HG02840 (cell line): ENCODE data around the gene MEIS2.

ENCODE experiments used
- ATAC-seq: cut with Tn5 transposase; IDR thresholded peaks from one replicate; pipeline ENCODE4 v1.9.1; 2021; ENCODE audit warnings: mild to moderate bottlenecking, moderate library complexity, moderate number of reproducible peaks; ENCODE audit not compliant: unreplicated experiment, low FRiP score

Gene MEIS2

DNA sequence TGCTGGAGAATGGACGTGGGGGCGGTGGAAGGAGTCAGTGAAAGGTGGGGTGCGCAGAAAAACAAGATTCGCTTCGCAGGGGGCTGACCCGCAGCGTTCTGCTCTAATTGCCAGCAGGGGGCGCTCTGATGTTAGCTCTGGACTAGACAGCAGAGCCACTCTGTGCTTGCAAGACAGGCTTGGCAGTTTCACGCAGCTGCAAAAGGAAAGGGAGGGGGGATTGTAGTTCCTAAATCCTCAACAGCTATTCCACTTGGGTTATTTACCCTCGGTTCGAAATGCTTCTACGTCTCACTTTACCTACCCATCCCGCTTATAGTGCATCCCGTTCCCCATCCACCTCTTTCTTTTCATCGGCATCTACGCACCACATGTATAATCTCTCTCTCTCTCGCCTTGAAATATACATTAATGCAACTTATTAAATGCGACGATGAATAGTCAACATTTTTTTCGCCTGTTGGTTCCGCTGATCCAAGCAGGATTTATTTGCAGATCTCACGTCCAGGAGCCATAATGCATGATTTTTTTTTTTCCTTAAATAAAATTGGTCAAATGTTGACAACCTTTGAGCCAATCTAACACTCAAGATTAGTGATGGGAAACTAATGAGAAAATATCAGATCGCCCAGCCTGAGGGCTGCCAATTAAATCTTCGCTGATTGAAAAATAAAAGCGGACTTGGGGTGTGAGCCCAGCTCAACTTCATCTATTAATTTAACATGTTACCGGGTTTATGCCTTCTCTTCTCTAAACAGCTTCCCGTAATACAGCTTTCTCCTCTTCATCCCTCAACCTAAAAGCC, 216.4 kb downstream of the MEIS2 start:
- ATAC-seq = no peak

DNA sequence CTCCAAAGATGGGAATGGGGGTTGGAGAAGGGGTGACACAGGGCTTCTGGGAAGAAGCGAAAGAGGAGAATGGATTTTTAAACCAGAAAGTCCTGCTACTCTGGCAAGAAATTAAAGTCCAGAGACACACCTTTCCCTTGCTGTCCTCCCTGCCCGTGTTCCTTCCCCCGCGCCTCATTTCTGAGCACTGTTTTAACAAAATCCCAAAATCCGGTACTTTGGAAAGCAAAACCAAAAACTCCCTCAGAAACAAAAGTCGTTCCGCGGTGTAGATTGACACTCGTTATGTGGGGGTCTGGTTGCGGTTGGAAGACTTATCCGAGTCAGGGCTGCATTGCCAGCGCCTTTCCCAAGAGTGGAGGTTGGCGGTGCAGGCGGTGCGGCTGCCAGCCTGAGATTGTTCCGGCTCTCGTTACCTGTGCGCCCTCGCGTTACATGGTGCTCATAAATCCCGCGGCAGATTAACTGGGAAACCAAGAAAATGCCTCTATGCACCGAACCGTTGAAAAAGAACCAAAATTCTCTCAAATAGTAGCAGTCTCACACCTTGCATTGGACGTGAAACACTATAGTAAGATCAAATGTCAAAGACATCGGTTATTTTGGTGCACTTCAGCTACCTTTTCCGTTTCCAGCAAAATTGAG, 217.7 kb downstream of the MEIS2 start:
- ATAC-seq = no peak

DNA sequence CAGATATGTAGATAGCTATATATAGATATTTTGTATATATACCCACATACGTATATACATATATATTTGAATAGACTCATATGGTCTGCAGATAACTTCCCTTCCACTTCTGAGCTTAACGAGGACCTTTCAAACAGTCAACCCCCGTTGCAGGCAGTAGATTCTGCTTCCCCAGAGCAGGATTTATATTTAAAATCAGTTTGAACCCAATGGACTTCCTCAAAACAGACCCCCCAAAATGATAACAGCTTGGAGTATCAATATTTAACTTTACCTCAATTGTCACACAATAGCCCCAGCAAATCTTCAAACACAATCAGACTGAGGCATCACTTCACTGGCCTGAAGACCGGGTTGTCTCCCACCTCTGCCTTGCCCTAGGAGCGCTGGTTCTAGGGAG, 218.3 kb downstream of the MEIS2 start:
- no peak for ATAC-seq

DNA sequence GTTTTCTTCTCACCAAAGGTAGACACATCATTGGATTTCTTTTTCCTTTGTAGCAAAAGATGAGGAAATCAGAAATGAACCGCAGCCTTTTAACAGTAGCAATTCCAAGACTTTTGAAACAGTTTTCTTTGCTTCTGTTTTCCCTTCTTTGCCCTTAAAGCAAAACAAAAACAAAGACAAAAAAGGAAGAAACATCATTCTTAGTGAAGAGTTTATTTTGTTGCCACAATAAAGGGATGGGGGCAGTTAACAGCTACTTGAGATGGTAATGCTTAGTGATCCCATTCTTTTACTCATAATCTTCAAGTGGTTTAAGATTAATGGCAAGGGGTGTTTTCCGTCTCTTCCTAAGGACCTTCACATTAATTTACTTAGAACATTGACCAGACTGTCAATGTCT, 218.8 kb downstream of the MEIS2 start:
- no peak for ATAC-seq

DNA sequence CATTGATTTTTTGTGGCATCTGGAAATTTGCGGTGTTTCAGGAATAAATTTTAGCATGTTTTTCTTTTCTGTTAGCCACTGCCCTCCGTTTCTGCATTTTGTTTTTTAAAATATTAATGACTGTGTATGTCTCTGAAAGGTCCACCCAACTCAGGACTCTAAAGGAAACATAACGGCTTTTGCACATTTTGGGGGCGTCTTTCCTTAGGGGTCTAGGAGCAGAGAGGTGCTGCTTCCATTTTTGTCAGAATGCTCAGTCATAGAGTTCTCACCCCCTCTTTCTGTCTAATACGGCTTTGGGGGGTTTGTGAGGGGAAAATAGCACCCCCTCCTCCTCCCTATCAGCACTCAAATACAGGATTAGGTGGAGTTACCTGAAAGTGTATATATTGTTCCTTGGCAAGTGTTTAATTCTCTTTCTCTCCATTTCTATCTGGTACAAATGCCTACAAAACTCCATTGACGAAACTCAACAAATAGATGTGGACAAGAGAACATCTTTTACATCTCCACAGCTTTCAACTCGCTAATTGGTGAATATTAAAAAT, 219.4 kb downstream of the MEIS2 start:
- no peak for ATAC-seq

DNA sequence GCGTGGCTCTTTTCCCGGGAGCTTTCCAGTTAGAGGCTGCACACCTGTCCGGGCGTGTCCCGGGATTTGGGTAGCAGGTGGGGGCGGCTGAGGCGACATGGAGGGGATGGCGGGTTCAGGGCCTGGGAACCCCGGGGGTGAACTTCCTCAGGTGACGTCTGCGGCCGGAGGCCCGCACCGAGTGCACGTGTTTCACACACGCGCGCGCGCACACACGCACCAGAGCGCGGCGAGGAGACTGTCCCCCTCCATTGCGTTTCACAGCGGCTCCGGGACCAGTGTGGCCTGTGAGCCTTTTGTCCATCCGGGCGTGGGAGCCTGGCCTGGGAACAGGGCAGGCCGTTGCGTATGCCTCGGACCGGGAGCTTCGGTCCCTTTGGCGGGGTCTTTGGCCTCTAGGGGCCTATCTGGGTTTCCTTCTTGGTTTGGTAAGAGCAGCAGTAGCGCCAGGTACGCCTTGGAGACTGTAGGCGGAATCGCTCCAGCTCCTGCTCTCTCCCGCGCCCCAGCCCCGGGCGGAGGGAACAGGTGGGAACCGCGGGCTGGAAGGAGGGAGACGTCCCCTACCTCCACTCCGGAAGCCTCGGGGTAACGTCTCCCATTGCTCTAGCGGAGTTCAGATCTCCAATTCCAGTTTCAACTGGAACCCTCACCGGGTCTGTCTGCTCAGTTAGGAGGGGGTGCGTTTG, 220.0 kb downstream of the MEIS2 start:
- no peak for ATAC-seq

DNA sequence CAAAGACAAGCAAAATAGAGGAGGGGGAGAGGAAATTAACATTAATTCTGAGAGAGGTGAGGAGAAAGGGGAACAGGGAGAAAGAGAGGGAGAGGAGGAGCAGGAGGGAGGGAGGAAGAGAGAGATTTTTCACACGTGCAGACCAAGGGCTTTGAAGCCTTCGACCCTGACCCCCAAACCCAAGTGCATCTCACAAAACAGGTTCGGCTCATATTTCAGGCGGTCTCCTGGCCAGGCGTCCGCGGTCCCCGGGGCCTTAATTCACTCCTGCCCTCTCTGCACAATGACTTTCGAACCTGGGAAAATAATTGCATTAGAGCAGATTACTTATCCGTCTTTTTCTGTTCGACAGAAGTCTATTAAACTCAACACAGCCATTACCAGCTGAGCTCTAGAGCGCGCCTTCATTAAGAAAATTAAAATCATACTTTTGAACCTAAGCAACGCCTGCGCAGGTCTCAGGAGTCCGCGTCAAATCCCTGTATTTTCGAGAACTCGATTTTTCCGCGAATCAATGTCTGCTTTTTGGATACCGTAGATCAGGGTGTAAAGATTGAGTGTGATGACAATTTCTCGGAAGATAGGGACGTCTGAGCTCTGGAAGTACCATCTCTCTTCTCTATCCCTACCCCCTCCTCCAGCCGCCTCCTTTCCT, 220.7 kb downstream of the MEIS2 start:
- no peak for ATAC-seq

DNA sequence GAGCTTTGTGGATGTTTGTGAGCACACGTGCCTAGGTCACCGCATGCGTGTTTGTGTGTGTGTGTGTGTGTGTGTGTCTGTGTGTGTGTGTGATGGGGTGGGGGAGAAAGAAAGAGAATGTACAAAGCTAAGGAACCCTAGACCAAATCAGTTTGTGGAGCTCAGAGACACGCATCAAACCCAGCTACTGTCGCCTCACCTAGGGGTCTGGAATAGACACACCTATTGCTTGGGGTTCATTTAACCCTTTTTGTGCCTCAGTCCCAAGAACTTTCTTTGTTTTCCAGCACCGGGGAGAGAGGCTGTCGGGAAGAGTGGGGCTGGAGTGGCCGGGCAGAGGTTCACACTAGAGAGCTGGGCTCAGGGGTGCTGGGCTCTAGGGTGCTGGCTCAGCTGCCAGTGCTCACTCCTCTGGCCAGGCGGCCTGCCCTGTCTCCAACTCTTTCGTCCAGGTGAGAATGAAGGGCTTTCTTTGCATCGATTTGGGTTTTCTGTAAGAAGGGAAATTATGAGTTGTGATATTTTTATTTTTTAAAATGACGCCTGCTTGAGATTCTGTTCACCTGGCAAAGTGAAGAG, 221.6 kb downstream of the MEIS2 start:
- ATAC-seq = no peak

DNA sequence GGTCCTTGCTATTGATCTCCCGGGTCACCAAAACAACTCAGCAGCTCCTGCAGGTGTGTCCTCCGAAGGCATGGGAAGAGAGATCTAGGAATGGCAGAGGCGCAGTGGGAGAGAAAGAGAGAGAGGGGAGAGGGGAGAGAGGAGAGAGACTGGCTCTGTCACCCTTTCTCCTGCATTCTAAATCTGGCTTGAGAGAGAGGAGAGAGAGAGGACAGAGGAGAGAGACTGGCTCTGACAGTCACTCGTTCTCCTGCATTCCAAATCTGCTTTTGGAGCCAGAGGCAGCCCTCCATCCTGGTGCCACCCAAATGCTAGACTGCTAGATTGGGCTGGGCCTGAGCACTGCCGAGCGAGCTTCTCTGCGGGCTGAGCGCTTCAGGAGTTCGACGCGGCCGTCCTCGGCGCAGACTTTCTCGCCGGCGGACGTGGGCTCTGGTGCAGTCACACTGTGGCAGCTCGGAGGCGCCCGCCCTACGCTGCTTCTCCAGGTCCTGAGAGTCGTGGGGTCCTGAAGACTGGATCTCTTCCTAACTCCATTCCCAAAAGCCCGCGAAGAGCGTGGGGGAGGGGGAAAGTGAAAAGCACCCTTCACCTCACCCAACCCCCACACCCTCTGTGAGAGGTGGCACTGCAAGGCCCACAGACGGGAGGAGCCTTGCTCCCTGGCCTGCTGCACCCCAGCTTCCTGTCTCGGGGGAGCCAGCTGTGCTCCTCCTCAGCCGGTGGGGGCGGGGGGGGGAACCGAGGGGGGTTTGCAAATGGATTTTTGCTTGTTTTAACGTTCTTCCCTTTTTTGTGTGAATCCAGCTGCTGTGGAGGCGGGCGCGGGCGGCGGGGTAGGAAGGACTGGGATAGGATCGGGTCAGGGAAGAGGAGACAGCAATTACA, 222.3 kb downstream of the MEIS2 start:
- ATAC-seq = no peak

DNA sequence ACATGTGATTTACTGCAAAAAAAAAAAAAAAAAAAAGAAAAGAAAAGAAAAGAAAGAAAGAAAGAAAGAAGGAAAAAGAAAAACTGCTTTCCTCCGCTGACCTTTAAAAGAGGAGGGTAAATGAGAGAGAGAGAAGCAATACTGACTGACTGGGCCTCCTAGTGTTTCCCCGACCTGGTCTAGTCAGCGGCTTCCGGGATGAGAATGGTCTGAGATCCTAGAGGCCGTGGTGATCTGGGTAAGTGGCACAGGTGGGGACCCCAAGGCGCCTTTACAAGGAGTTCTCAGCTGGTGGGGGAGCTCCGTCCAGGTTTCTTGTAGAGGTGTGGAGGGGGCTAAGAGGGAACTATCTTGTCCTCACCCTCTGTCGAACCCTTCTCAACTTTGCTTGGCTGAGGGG, 223.1 kb downstream of the MEIS2 start:
- ATAC-seq = no peak

DNA sequence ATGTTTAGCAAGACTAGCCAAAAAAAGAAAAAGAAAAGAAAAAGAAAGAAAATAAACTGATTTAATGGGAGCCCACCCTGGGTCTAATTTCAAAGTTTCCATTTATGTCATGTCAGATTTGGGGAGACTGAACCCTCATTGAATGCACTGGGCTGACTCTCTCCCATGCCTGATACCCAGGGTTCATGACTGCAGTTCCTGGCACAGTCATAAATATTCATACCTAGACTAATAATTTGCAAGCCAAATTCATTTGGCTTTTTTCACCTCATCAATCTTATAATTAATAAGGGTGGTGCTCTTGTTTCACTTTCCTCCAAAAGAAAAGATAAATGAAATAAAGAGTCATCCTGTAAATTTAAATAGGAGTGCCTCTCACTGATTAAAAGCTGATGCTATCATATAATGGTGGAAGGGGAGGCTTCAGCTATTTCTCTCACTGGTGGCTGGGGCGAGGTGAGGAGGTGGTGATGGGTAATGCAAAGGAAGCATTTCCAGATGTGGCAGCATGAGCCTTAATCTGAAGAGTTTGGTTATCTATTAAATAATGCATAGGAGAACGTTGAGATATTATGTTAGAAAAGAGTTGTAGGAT, 224.5 kb downstream of the MEIS2 start:
- ATAC-seq = no peak

DNA sequence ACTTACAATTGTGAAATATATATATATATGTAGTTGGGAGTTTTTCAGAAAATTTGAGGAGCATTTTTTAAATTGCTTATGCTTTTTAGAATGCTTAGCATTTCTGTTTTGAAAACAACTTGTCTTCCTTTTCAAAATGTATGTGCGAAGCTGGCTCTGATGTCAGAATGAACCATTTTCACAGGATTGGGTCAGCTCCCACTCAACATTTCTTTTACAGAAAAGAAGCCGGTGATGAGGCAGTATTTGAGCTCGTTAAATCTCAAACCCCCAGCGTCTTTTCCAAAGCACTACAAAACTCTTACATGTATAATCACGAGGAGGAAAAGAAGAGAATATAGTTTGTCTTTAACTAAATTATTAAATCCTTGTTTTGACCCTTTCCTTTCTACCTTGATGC, 225.4 kb downstream of the MEIS2 start:
- ATAC-seq = no peak

DNA sequence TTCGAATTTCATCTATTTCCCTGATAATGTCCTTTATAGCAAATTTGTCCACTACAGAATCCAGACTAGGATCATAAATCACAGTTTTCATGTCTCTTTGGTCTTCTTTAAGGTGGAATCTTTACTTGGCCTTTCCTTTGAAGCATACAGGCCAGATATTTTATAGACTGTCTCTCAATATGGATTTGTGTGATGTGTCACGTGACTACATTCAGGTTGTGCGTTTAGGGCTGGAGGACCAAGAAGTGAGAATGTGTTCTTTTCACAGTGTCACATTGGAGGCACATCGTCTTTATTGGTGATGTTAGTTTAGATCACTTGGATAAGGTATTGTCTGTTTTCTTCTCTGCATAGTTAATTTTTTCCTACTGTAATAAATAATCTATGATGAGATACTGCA, 232.9 kb downstream of the MEIS2 start:
- ATAC-seq = no peak

DNA sequence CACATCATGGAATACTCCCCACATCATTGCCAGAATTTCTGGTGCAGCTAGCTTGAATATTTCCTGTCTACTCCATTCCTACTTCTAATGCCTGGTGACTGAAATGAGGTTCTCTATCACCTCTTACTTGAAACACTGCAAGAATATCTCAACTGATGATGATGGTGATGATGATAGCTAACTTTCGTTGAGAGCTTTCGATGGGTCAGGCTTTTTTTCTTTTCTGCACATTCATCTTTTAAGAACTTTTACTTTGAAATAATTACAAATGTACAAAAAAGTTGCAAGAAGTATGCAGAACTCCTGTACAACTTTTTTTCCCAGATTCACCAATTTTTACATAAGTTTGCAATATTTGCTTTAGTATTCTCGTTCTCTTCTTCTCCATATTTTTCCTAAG, 233.5 kb downstream of the MEIS2 start:
- no peak for ATAC-seq

DNA sequence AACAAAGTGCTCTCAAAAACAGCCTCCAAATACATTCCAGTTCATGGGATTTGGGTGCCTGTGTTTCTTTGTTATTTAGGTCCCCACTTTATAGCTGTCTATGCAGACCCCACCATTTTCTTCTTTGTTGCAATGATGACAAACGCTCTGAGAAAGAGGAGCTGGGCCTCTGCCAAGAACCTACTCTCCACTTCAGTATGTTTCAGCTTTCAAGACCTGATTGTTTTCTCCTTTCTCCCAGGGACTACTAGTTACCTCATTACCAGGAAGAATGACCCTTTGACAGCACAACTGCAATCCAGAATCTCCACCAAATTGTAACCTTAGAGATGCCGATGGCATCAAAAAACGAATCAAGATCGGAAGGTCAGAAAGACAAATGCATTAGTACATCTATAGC, 236.8 kb downstream of the MEIS2 start:
- ATAC-seq = no peak

DNA sequence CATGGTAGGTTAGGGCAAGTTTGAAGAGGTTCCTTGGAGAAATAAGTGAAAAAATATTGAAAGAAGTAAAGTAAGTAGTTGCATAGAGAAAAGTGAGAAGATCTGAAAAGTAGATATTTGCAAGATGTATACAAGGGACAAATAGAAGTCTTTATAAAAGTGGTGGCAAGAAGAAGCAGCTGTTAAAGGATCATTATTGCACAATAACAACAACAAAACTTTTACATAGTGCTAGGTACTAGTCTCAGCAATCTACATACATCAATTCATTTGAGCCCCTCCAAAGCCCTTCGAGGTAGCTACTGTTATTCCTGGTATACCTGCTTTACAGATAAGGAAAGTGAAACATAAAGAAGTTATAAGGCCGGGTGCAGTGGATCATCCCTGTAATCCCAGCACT, 239.6 kb downstream of the MEIS2 start:
- no peak for ATAC-seq

DNA sequence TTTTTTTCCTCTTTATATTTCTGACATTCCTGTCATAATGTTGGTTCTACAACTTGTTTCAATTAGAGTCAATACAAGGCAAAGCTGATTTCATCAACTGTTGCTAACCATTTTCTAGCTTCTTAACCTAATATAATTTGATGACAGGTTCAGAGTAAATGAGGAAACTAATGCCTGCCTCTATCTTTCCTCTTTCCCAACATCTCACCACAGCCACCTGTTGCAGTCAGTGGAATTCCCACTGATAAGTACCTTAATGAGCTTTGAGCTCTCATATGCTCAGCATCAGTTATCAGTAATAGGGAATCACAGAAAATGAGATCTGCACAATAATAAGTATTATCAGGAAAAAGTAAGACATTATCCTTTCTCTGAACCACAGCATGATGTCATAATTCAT, 241.9 kb downstream of the MEIS2 start:
- no peak for ATAC-seq

DNA sequence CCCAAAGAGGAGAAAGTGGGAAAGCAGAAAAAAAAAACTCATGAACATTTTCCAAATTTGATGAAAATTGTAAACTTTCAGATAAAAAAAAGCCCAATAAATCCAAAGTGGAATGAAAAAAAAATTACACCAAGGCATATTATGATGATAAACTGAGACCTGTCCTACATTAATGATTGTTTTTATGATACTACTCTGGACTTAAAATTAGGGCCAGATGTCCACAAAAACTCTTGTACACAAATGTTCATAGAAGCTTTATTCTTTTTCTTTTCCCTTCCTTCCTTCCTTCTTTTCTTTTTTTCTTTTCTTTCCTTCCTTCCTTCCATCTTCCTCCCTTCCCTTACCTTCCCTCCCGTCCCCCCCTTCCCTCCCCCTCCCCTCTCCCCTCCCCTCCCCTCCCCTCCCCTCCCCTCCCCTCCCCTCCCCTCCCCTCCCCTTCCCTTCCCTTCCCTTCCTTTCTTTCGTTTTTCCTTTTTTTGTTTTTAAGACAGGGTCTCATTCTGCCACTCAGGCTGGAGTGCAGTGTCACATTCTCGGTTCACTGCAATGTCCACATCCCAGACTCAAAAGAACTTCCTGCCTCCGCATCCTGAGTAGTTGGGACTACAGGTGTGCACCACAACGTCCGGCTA, 243.9 kb downstream of the MEIS2 start:
- no peak for ATAC-seq

DNA sequence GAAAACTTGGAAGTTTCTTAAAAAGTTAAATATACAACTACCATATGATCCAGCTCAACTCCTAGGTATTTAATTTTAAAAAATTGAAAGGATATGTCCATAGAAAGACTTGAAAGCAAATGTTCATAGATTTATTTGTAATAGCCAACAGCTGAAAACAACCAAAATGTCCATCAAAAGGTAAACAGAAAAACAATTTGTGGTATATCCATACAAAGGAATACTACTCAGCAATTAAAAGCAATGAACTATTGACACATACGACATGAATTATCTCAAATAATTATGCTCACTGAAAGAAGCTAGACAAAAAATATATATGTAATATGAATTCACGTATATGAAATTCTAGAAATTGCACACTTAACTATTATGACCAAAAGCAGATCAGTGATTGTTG, 249.5 kb downstream of the MEIS2 start:
- no peak for ATAC-seq
